ENCODE results near the gene DUS1L.

DUS1L gene

GRCh38 chr17:82055023-82055964, 10.3 kb downstream of the DUS1L start:
- no peak for DNase-seq

GRCh38 chr17:82054351-82055022, 11.1 kb downstream of the DUS1L start:
- no peak for DNase-seq

GRCh38 chr17:82053556-82054263, 11.9 kb downstream of the DUS1L start:
- no peak for DNase-seq

- no peak for DNase-seq
Observed at GRCh38 chr17:82053130-82053529, 12.5 kb downstream of the DUS1L start.

- DNase-seq = no peak
Observed at GRCh38 chr17:82052638-82053059, 13.0 kb downstream of the DUS1L start.

- peak; percentile 89 to 90 for DNase-seq
Observed at GRCh38 chr17:82051776-82052637, 13.6 kb downstream of the DUS1L start, which contains the start of the genes GPS1 and RFNG. GPS1 (plus strand) TSS chr17:82051898; CDS start chr17:82051932, 34 bp downstream. RFNG (minus strand) TSS chr17:82051811; CDS start chr17:82051766, 45 bp downstream.

- DNase-seq = no peak
Observed at GRCh38 chr17:82050761-82051641, 14.6 kb downstream of the DUS1L start.

GRCh38 chr17:82050152-82050760, 15.3 kb downstream of the DUS1L start:
- no peak for DNase-seq

GRCh38 chr17:82049521-82049971, 16.1 kb downstream of the DUS1L start:
- DNase-seq = no peak

- no peak for DNase-seq
Observed at GRCh38 chr17:82049106-82049505, 16.5 kb downstream of the DUS1L start.

GRCh38 chr17:82048571-82048971, 17.0 kb downstream of the DUS1L start:
- DNase-seq = no peak

GRCh38 chr17:82047914-82048570, 17.6 kb downstream of the DUS1L start:
- no peak for DNase-seq

GRCh38 chr17:82047379-82047778, 18.2 kb downstream of the DUS1L start:
- DNase-seq = no peak

GRCh38 chr17:82046903-82047302, 18.7 kb downstream of the DUS1L start:
- no peak for DNase-seq

GRCh38 chr17:82045936-82046484, 19.6 kb downstream of the DUS1L start:
- no peak for DNase-seq

- DNase-seq = no peak
Observed at GRCh38 chr17:82043507-82043906, 22.1 kb downstream of the DUS1L start.

GRCh38 chr17:82042649-82043048, 23.0 kb downstream of the DUS1L start:
- no peak for DNase-seq

GRCh38 chr17:82041144-82041814, 24.3 kb downstream of the DUS1L start:
- no peak for DNase-seq

- DNase-seq = no peak
Observed at GRCh38 chr17:82039695-82040299, 25.8 kb downstream of the DUS1L start.

All from activated T-cell treated with anti-CD3 and anti-CD28 coated beads, Interleukin-2, amount 50 U/mL, for 48 hours (primary cell).